Heart right ventricle (tissue), 16 donors: ENCODE results near the gene RNF31. TPM values are rescaled to one million over a fixed set of nuclear protein-coding genes. Genes with fewer than 3 reads are reported as not detected.

Experiments
- ATAC-seq, 8 donors: fragments of 200-7000 bp; cut with Tn5 transposase; one replicate each; pipeline ENCODE4 v1.9.1; 2020; ENCODE audit warnings: mild to moderate bottlenecking in 8 of 8, moderate library complexity in 8 of 8, moderate number of reproducible peaks in 1 of 8
- DNase-seq, 2 donors: peaks; one replicate each; pipeline ENCODE4 v3.0.0-alpha.2; 2020
- H3K27ac ChIP-seq, 10 donors: fragments of 200-600 bp; sonication (generic) in 2 of 10; one replicate each; pipeline versions ENCODE4 v1.5.0 to v1.8.0; 2020 to 2022; ENCODE audit warnings: mild to moderate bottlenecking in 3 of 10
- H3K27me3 ChIP-seq, 7 donors: fragments of 200-600 bp; one replicate each; pipeline ENCODE4 v1.8.0; 2021 to 2022; ENCODE audit warnings: mild to moderate bottlenecking in 2 of 7
- H3K36me3 ChIP-seq, 9 donors: fragments of 200-600 bp; sonication (generic) in 1 of 9; one replicate each; pipeline versions ENCODE4 v1.5.0 to v1.8.0; 2020 to 2022; ENCODE audit warnings: mild to moderate bottlenecking in 2 of 9
- H3K4me1 ChIP-seq, 9 donors: fragments of 200-600 bp; sonication (generic) in 1 of 9; one replicate each; pipeline versions ENCODE4 v1.5.0 to v1.8.0; 2020 to 2022; ENCODE audit warnings: mild to moderate bottlenecking in 4 of 9
- H3K4me3 ChIP-seq, 10 donors: fragments of 200-600 bp; sonication (generic) in 2 of 10; one replicate each; pipeline versions ENCODE4 v1.5.0 to v1.8.0; 2020 to 2022; ENCODE audit warnings: mild to moderate bottlenecking in 7 of 10, moderate library complexity in 2 of 10
- H3K9me3 ChIP-seq, 11 donors: fragments of 200-600 bp in 10 of 11; sonication (generic) in 2 of 11; one replicate each; pipeline versions ENCODE4 v1.5.0 to v1.8.0; 2013 to 2022; ENCODE audit warnings: mild to moderate bottlenecking in 2 of 11, control low read depth in 1 of 11, moderate library complexity in 1 of 11
- WGBS, 2 donors: extraction: QIAGEN DNeasy Blood & Tissue Kit; methylation state at CpG; one replicate each; pipeline ENCODE4 v1.1.7; 2013; ENCODE audit warnings: inconsistent platforms in 1 of 2; 5-methylcytosine and 5-hydroxymethylcytosine counted together
- intact Hi-C, 10 donors: fragments of 100-400 bp; cut with DNase I; formaldehyde crosslinking; loops; one replicate each; pipeline versions ENCODE4 v1.11.1 to v1.14.2; 2022
- long read RNA-seq, 3 donors: library from polyadenylated mRNA; unstranded; transcript quantifications; one replicate each; pipeline ENCODE4 v2.0.0, GENCODE V29; 2020 to 2021
- polyA plus RNA-seq, 2 donors: library from polyadenylated mRNA; stranded (reverse); fragments of 200-250 nt; gene quantifications; one replicate each; pipeline ENCODE4 v1.2.3, GENCODE V29; 2013
- total RNA-seq, 10 donors: library from RNA; stranded (reverse); fragmentation: NEBNext Ultra II Directional in 3 of 10; extraction: Animal tissue kit (Norgen Biotek cat#: 25700) in 3 of 10; gene quantifications; one replicate each; pipeline versions ENCODE4 v1.2.1 to v1.2.4, GENCODE V29; 2021 to 2023
- TF ChIP-seq, protein P1 (sequence below), 9 donors: fragments of 200-600 bp; sonication (generic) in 2 of 9; IDR thresholded peaks; one replicate each; pipeline versions ENCODE4 v1.5.0 to v1.8.0; 2021 to 2022; ENCODE audit warnings: antibody characterized with exemption in 9 of 9, mild to moderate bottlenecking in 5 of 9, moderate library complexity in 1 of 9
- donor health status: Arrhythmogenic right ventricular cardiomyopathy.
- donor health status: ischemic (EF 13 %, LVEDD 7.1; RV severe dilation, severe dysfunction).
- donor health status: healthy with polysubstance abuse.
- donor health status: DM: no; HTN: yes; CAD: no.
- donor health status: DM: no; HTN: no; CAD: no.
- donor health status: ischemic (EF 25% LVEDD 6.9; RV normal size, moderate dysfunction).
- donor health status: ischemic (EF 25% LVEDD 5.7; RV mildly dilated, moderate dysfunction).
- donor health status: healthy.
- donor health status: DM: yes; HTN: yes; CAD: no.
- donor health status: Ischemic cardiomyopathy.
- donor health status: ischemic (EF 35%, LVEDD 5.7; RV mildly dilated, moderate dysfunction).
- donor health status: nonischemic (EF 11% LVEDD 7.7; RV severe dilation, severe dysfunction).
- donor health status: DM: yes; HTN: yes; CAD: no.
- donor health status: PGD.
- donor health status: ischemic (EF 29% LVEDD 5.4; RV normal size, mild dysfunction).
- donor health status: nonischemic (EF 23%, LVEDD 6.1; RV moderate dilation, normal function).

RNF31 gene
- total RNA-seq (10 to 100 TPM; 27.5 to 52.6 (median 34.8) TPM), polyA plus RNA-seq (10 to 100 TPM; 39.4 to 92.9 TPM)
- long read RNA-seq, donor 1, transcript RNF31-201 (21 exons, 3,627 nt): major isoform, 16 of 45 reads
- long read RNA-seq, donor 1, partial matches to known transcripts: 22 of 45 reads
- long read RNA-seq, donor 1, other reads (novel, unspliced or antisense): 6 of 45 reads
- long read RNA-seq, donor 2, transcript RNF31-201 (21 exons, 3,627 nt): major isoform, 7 of 36 reads
- long read RNA-seq, donor 2, partial matches to known transcripts: 21 of 36 reads
- long read RNA-seq, donor 2, other reads (novel, unspliced or antisense): 8 of 36 reads
- long read RNA-seq, donor 3, partial matches to known transcripts: 74 of 91 reads
- long read RNA-seq, donor 3, other reads (novel, unspliced or antisense): 14 of 91 reads

DNA sequence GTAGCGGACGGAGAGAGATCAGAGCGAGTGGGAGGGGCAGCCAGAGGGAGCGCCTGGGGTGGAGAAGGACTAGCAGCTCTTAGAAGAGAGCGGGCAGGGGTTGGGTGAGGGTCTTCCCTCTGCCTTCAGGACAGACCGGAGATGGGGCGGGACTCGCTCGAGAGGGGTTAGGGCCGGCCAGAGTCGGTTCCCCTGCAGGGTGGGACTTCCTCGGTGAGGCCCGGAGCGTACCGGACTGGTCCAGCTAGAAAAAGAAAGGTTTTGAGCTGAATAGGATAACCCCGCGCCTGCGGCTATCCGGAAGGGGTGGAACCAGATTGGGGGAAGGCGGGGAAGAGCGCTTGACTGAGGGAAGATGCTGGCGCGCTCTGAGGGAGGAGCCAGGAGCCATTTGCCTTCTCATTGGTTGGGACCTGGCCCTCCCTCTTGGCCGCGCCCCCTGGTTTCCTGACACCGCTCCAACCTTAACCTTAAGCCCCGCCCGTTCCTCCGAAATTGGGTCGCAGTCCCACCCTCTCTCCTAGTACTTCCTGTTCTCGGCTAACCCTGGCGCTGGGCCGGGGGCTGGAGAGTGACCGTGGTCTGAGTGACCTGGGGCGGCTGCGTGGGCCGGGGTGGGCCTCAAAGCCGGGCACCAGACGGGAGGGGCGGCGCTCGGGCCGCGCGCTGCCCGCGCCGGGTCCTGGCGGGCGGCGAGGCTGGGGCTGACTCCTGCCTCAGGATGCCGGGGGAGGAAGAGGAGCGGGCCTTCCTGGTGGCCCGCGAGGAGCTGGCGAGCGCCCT lies at the start of gene RNF31:
Gene RNF31 (plus strand): TSS at position 521 of the 783 bp plus-strand sequence. CDS start 201 bp downstream, at position 722.
- H3K36me3 ChIP-seq: peaks cover 0 to 68% (median 34%) of the 10 kb centered on the region in 9 donors
- intact Hi-C loops: loop anchor here in 4 of 10 donors (2.0 to 10.0 kb wide), 4 partner anchors 14 to 842 kb away; partner anchors contain the start of genes DCAF11 (in 3 of the 4), NRL (in 3 of the 4), BCL2L2 (in 1 of the 4) and IRF9 (in 1 of the 4)
- H3K4me1 ChIP-seq: peaks cover 16 to 57% (median 30%) of the 10 kb centered on the region in 9 donors

DNA sequence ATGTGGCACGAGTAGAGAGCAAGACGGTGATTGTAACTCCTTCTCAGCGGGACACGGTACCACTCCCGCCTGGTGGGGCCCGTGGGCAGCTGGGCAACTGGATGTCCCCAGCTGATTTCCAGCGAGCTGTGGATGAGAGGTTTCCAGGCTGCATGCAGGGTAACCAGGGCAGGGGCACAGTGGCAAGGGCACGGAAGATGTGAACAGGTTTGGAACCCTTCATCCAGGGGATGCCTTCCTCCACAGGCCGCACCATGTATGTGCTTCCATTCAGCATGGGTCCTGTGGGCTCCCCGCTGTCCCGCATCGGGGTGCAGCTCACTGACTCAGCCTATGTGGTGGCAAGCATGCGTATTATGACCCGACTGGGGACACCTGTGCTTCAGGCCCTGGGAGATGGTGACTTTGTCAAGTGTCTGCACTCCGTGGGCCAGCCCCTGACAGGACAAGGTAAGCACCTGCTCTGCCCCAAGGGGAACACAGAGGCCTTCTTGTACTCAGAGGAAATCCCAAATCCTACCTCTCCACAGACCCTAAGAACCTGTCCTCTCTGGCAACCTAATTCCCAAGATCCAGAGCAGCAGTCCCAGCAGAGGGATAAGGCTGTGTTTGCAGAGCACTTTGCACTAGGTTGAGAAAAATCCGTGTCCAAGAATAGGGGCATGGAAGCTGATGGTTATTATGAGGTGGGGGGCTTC lies 48.9 kb upstream of the RNF31 start:
- intact Hi-C loops: loop anchor here in 1 of 10 donors (10.0 kb wide), 1 partner anchor 114 kb away; the partner anchor contains the start of gene DHRS4L2
- no peak for ATAC-seq
- peaks cover 0 to 57% (median 0%) of the 10 kb centered on the region in 9 donors for H3K36me3 ChIP-seq
- H3K27me3 ChIP-seq: no peaks in the 10 kb centered on the region
- no peak overlapping the region for H3K27ac ChIP-seq
- H3K9me3 ChIP-seq: no peaks in the 10 kb centered on the region
- DNase-seq: no peak
- WGBS, 2 donors: 95 to 97% methylated on average over 16 of the region's 16 CpGs
- TF ChIP-seq, protein P1, sequence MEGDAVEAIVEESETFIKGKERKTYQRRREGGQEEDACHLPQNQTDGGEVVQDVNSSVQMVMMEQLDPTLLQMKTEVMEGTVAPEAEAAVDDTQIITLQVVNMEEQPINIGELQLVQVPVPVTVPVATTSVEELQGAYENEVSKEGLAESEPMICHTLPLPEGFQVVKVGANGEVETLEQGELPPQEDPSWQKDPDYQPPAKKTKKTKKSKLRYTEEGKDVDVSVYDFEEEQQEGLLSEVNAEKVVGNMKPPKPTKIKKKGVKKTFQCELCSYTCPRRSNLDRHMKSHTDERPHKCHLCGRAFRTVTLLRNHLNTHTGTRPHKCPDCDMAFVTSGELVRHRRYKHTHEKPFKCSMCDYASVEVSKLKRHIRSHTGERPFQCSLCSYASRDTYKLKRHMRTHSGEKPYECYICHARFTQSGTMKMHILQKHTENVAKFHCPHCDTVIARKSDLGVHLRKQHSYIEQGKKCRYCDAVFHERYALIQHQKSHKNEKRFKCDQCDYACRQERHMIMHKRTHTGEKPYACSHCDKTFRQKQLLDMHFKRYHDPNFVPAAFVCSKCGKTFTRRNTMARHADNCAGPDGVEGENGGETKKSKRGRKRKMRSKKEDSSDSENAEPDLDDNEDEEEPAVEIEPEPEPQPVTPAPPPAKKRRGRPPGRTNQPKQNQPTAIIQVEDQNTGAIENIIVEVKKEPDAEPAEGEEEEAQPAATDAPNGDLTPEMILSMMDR (IDR thresholded peaks at IDR 0.05): no peak
- no peak overlapping the region for H3K4me3 ChIP-seq
- H3K4me1 ChIP-seq: peaks cover 3 to 22% (median 16%) of the 10 kb centered on the region in 9 donors

More for the DNA sequence above, at the start of gene RNF31:
- DNase-seq: peak; percentile 97 to 99
- peak; percentile 92 to 98 (median 95) for ATAC-seq
- Histone ChIP-seq H3K27me3 (no peaks in the 10 kb centered on the region), H3K9me3 (no peaks in the 10 kb centered on the region), H3K4me3 (peak within 1 kb of the TSS; percentile 75 to 96 (median 84)), H3K27ac (peak within 1 kb of the TSS; percentile 79 to 97 (median 94))
- TF ChIP-seq, protein P1 (IDR thresholded peaks at IDR 0.05): no peak
- 0 to 1% methylated on average over 55 to 57 of the region's 57 CpGs for WGBS, 2 donors

DNA sequence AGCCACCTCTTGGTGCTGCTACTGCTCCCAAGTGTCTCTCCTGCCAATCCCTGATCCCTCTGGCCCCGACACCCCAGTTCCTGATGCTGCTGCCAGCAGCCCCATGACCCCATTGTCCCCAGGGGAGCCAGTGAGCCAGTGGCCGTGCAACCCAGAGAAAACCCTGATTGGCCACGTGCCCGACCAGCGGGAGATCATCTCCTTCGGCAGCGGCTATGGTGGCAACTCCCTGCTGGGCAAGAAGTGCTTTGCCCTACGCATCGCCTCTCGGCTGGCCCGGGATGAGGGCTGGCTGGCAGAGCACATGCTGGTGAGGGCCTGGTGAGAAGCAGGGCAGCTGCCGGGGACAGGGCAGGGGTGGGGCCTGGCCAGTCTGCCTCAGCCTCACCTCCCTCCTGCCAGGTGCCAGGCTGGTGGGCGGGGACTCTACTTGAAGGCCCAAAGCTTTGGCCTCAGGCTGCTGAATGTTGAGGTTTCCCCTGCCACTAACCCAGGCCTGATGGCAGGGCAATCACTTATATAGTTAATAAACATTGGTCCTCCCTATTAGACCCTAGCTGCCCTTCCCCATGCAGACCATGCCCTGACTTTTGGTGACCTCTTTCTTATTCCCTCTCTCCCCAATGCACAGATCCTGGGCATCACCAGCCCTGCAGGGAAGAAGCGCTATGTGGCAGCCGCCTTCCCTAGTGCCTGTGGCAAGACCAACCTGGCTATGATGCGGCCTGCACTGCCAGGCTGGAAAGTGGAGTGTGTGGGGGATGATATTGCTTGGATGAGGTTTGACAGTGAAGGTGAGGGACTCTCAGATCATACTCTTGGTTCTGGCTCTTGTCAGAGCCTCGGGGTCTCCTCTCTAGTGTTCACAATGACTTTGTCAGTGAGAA lies 48.1 kb upstream of the RNF31 start:
- Histone ChIP-seq H3K4me3 (no peak overlapping the region), H3K36me3 (peaks cover 0 to 65% (median 0%) of the 10 kb centered on the region in 9 donors), H3K27ac (no peak overlapping the region), H3K9me3 (no peaks in the 10 kb centered on the region), H3K27me3 (no peaks in the 10 kb centered on the region), H3K4me1 (peaks cover 0 to 17% (median 12%) of the 10 kb centered on the region in 9 donors)
- intact Hi-C loops: loop anchor here in 1 of 10 donors (10.0 kb wide), 1 partner anchor 114 kb away; the partner anchor contains the start of gene DHRS4L2
- DNase-seq (no peak), ATAC-seq (no peak)
- TF ChIP-seq, protein P1 (IDR thresholded peaks at IDR 0.05): no peak
- WGBS, 2 donors: 87 to 89% methylated on average over 17 of the region's 17 CpGs
